GM12873 (cell line): ENCODE data around the gene RAET1L.
A peak's percentile ranks its signal among the peaks of the same experiment; 100 is the strongest.

Experiments used
- CTCF ChIP-seq: IDR thresholded peaks from 2 replicates; pipeline ENCODE4 v1.5.1; 2012; ENCODE audit warnings: low read depth, mild to moderate bottlenecking, moderate library complexity, low read length, control low read depth; ENCODE audit not compliant: insufficient read depth; ENCODE audit errors: missing control alignments

The RAET1L gene

GRCh38 chr6:150018846-150019580 is 6.3 kb downstream of the RAET1L start:
- no peak for TF ChIP-seq CTCF

GRCh38 chr6:150017186-150017521 is 8.2 kb downstream of the RAET1L start:
- peak; percentile 3 for TF ChIP-seq CTCF

GRCh38 chr6:150016324-150017185 is 8.8 kb downstream of the RAET1L start:
- TF ChIP-seq CTCF: peak; percentile 58

- no peak for TF ChIP-seq CTCF
These were observed 16.7 kb downstream of the RAET1L start for GRCh38 chr6:150008588-150008987.

GRCh38 chr6:150006961-150007464 is 18.3 kb downstream of the RAET1L start:
- TF ChIP-seq CTCF: peak; percentile 53

- no peak for TF ChIP-seq CTCF
These were observed 19.3 kb downstream of the RAET1L start for GRCh38 chr6:150005761-150006651.
